ENCODE measurements around the gene GUCY1A2. TPM values are rescaled to one million over a fixed set of nuclear protein-coding genes. Genes with fewer than 3 reads are reported as not detected.

GUCY1A2 gene
- total RNA-seq, 1 donor: 0.43 TPM

DNA sequence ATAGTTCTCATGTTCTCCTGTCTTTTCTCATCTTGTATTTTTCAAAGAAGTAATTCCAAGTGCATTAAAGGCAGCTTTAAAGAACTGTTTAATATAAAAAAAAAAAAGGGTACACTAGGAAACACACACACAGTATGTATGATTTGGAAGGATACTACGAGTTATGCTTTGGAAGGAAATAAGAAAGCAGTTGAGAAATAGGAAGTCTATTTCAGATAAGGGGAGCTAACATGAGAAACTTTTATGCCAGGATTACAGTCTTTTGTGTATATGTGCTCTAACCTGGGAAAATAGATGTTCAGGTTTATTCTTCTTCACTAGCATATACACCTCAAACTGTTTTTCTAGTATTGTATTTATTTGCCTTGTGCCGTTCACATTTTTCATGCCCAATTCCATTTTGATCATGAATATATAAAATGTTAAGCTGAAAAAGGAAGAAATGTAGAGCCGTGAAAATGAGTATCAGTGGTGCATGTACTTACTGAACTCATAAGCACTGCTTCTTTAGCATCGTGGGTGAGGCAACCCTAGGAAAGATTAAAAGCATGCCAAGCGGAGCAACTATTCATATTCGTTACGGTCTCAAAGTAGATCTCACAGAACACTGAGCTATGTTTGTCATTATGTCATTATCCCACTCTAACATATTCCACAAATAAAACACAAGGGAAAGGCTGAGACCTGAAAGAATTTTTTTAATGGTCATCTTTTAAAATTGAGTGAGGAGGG, 59.6 kb downstream of the GUCY1A2 start:
- no peak for DNase-seq (ENCODE audit: low read depth)
- TF ChIP-seq, protein P1, sequence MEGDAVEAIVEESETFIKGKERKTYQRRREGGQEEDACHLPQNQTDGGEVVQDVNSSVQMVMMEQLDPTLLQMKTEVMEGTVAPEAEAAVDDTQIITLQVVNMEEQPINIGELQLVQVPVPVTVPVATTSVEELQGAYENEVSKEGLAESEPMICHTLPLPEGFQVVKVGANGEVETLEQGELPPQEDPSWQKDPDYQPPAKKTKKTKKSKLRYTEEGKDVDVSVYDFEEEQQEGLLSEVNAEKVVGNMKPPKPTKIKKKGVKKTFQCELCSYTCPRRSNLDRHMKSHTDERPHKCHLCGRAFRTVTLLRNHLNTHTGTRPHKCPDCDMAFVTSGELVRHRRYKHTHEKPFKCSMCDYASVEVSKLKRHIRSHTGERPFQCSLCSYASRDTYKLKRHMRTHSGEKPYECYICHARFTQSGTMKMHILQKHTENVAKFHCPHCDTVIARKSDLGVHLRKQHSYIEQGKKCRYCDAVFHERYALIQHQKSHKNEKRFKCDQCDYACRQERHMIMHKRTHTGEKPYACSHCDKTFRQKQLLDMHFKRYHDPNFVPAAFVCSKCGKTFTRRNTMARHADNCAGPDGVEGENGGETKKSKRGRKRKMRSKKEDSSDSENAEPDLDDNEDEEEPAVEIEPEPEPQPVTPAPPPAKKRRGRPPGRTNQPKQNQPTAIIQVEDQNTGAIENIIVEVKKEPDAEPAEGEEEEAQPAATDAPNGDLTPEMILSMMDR (IDR thresholded peaks at IDR 0.05; ENCODE audit: insufficient read depth, low read depth, low read length): no peak
- no peak overlapping the region for H3K4me3 ChIP-seq (ENCODE audit: low read depth, low read length)

DNA sequence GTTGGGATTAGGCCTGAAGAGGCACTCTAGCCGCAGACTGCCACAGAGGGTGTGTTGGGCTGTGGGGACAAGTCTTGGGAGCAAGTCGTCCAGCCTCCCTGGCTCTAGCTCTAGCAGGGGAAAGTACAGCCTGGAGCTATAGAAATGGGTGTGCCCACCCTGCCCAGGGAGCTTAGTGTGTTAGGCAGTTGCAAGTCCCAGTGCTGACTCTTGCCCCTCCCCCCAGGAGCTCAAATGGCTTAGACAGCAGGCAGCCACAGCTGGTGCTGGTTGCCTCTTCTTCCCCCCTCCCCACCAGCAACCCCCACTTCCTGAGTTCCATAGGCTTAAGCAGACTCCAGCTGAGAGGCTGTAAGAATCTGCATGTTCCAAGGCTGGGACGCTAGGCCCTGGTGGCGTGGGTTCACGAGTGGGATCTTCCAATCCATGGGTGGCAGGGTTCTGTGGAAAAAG, 61.2 kb downstream of the GUCY1A2 start:
- no peak overlapping the region for H3K4me3 ChIP-seq (ENCODE audit: low read depth, low read length)
- TF ChIP-seq, protein P1 (IDR thresholded peaks at IDR 0.05; ENCODE audit: insufficient read depth, low read depth, low read length): no peak

DNA sequence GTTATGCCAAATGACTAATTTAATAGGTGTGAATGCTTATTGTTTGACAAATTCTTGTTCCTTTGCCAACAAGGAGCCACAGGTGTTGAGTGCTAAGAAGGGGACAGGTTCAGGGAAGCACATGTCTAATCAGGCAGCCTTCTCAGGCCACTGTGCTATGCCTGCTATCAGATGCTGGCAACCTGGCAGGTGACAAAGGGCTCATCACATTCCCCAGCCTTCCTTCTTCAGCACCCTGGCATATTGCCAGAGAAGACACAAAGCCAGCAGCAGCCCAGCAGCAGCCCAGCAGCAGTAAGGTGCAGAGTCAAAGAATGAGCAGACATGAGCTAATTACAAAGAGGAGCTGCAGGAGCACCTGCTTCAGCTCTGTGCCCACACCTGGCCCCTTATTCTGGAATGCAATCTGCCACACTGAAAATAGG, 68.2 kb downstream of the GUCY1A2 start:
- TF ChIP-seq, protein P1 (IDR thresholded peaks at IDR 0.05; ENCODE audit: insufficient read depth, low read depth, low read length): no peak
- H3K4me3 ChIP-seq (ENCODE audit: low read depth, low read length): no peak overlapping the region

More for the DNA sequence above, 61.2 kb downstream of the GUCY1A2 start:
- peak; percentile 17 for DNase-seq (ENCODE audit: low read depth)

DNA sequence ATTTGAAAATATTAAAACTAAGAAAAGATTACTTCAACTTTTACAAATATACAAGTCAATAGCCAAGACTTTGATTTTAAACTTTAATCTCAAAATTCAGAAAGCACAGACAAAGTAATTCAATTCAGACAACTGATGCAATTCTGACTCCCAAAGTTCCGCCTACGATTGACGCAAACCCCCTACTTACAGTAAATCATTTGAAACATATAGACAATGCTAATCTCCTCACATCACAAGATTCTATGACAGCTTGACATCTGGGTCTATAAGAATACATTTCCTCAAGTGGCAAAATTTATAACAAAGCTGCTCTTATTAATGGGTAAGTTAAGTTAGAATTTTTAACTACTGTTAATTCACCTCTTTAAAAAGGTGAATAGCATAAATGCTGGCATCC, 75.2 kb downstream of the GUCY1A2 start:
- no peak for DNase-seq (ENCODE audit: low read depth)
- TF ChIP-seq, protein P1 (IDR thresholded peaks at IDR 0.05; ENCODE audit: insufficient read depth, low read depth, low read length): no peak
- H3K4me3 ChIP-seq (ENCODE audit: low read depth, low read length): no peak overlapping the region

More for the DNA sequence above, 68.2 kb downstream of the GUCY1A2 start:
- no peak for DNase-seq (ENCODE audit: low read depth)

GRCh38 chr11:106939157-106939556, 79.1 kb downstream of the GUCY1A2 start:
- TF ChIP-seq, protein P1 (IDR thresholded peaks at IDR 0.05; ENCODE audit: insufficient read depth, low read depth, low read length): no peak
- H3K4me3 ChIP-seq (ENCODE audit: low read depth, low read length): no peak overlapping the region
- no peak for DNase-seq (ENCODE audit: low read depth)

GRCh38 chr11:106937111-106937510, 81.2 kb downstream of the GUCY1A2 start:
- TF ChIP-seq, protein P1 (IDR thresholded peaks at IDR 0.05; ENCODE audit: insufficient read depth, low read depth, low read length): no peak
- no peak for DNase-seq (ENCODE audit: low read depth)
- no peak overlapping the region for H3K4me3 ChIP-seq (ENCODE audit: low read depth, low read length)
